HepG2 (cell line): ENCODE data around the gene CFAP97D1. TPM values are rescaled to one million over a fixed set of nuclear protein-coding genes. Genes with fewer than 3 reads are reported as not detected.

Source experiments
- DR1 ChIP-seq: sonication (generic); formaldehyde crosslinking; IDR thresholded peaks from 2 replicates; pipeline ENCODE4 v1.8.0; 2021; ENCODE audit warnings: mild to moderate bottlenecking, missing genetic modification reagents, inconsistent platforms
- GATAD1 ChIP-seq: IDR thresholded peaks from 2 replicates; pipeline ENCODE4 v1.6.1; 2016; ENCODE audit warnings: missing genetic modification reagents, missing compliant biosample characterization
- GATAD2A ChIP-seq: IDR thresholded peaks from 2 replicates; pipeline ENCODE4 v1.6.1; 2016
- MEIS1 ChIP-seq: sonication (generic); formaldehyde crosslinking; IDR thresholded peaks from 2 replicates; pipeline ENCODE4 v1.9.0; 2021; ENCODE audit warnings: mild to moderate bottlenecking, missing genetic modification reagents, moderate library complexity, borderline replicate concordance
- NCOR1 ChIP-seq: fragments of 200-600 bp; sonication (generic); IDR thresholded peaks from 2 replicates; pipeline ENCODE4 v1.7.0; 2017; ENCODE audit warnings: antibody characterized with exemption, low read length, borderline replicate concordance
- NFE2L2 ChIP-seq: fragments of 150-350 bp; IDR thresholded peaks from 2 replicates; pipeline ENCODE4 v1.6.1; 2014; ENCODE audit warnings: low read length
- SMYD3 ChIP-seq: sonication (generic); formaldehyde crosslinking; IDR thresholded peaks from 2 replicates; pipeline ENCODE4 v1.8.1; 2023; ENCODE audit warnings: mild to moderate bottlenecking, missing genetic modification reagents
- SUZ12 ChIP-seq: fragments of 150-350 bp; IDR thresholded peaks from 2 replicates; pipeline ENCODE4 v1.6.1; 2014; ENCODE audit warnings: low read depth, low read length
- ZBTB38 ChIP-seq: sonication (generic); formaldehyde crosslinking; IDR thresholded peaks from 2 replicates; pipeline ENCODE4 v1.5.1; 2020; ENCODE audit warnings: mild to moderate bottlenecking, missing genetic modification reagents
- ZNF143 ChIP-seq: sonication (generic); formaldehyde crosslinking; IDR thresholded peaks from 2 replicates; pipeline ENCODE4 v1.4.0; 2020; ENCODE audit warnings: missing genetic modification reagents
- ZNF180 ChIP-seq: sonication (generic); formaldehyde crosslinking; IDR thresholded peaks from 2 replicates; pipeline ENCODE4 v1.4.0; 2020; ENCODE audit warnings: low read depth, missing genetic modification reagents, borderline replicate concordance
- ZNF460 ChIP-seq: sonication (generic); formaldehyde crosslinking; IDR thresholded peaks from 2 replicates; pipeline ENCODE4 v1.5.1; 2020; ENCODE audit warnings: missing genetic modification reagents, mild to moderate bottlenecking, borderline replicate concordance
- polyA plus RNA-seq, 8 experiments: library from polyadenylated mRNA; depleted of rRNA in 3 of 8; stranded (reverse) in 7 of 8; unstranded in 1 of 8; fragments of >200 nt; fragmentation: Illumina TruSeq in 4 of 8; extraction: Trizol in 4 of 8; gene quantifications; 2 replicates each; pipeline versions ENCODE4 v1.2.1 to v1.2.3, GENCODE V29; 2011 to 2016; ENCODE audit warnings: low read depth in 4 of 8, missing spikeins in 1 of 8, mixed read lengths in 1 of 8; ENCODE audit not compliant: insufficient read depth in 1 of 8
- total RNA-seq, 5 experiments: library from RNA; depleted of rRNA; stranded (reverse); fragments of >200 nt; fragmentation: Illumina TruSeq; extraction: Trizol; gene quantifications; 2 replicates each; pipeline ENCODE4 v1.2.3, GENCODE V29; 2016; ENCODE audit warnings: low read depth in 1 of 5
- TF ChIP-seq, protein P1 (sequence below): sonication (generic); formaldehyde crosslinking; IDR thresholded peaks from 2 replicates; pipeline ENCODE4 v1.5.1; 2020; ENCODE audit warnings: missing genetic modification reagents, mild to moderate bottlenecking, borderline replicate concordance
- TF ChIP-seq, protein P2 (sequence below): IDR thresholded peaks from 2 replicates; pipeline ENCODE4 v1.6.1; 2012; ENCODE audit warnings: inconsistent platforms
- TF ChIP-seq, protein P3 (sequence below): sonication (generic); formaldehyde crosslinking; IDR thresholded peaks from 2 replicates; pipeline ENCODE4 v1.5.0; 2020; ENCODE audit warnings: mild to moderate bottlenecking, missing genetic modification reagents, moderate library complexity
- TF ChIP-seq, protein P4 (sequence below): sonication (generic); formaldehyde crosslinking; IDR thresholded peaks from 2 replicates; pipeline ENCODE4 v1.8.0; 2022; ENCODE audit warnings: mild to moderate bottlenecking, missing genetic modification reagents, borderline replicate concordance
- TF ChIP-seq, protein P5 (sequence below): IDR thresholded peaks from 2 replicates; pipeline ENCODE4 v1.6.1; 2016; ENCODE audit warnings: control low read depth
- TF ChIP-seq, protein P6 (sequence below): IDR thresholded peaks from 2 replicates; pipeline ENCODE4 v1.4.0; 2020; ENCODE audit warnings: mild to moderate bottlenecking, missing genetic modification reagents
- TF ChIP-seq, protein P7 (sequence below): sonication (generic); formaldehyde crosslinking; IDR thresholded peaks from 2 replicates; pipeline ENCODE4 v1.8.1; 2022; ENCODE audit warnings: mild to moderate bottlenecking, missing genetic modification reagents

The CFAP97D1 gene
- total and polyA plus RNA-seq, 2 of the 13 experiments (the other 11 are each of a cell fraction or from before 2014, with no cell fraction given), result 0.02 TPM; not detected in 1

DNA sequence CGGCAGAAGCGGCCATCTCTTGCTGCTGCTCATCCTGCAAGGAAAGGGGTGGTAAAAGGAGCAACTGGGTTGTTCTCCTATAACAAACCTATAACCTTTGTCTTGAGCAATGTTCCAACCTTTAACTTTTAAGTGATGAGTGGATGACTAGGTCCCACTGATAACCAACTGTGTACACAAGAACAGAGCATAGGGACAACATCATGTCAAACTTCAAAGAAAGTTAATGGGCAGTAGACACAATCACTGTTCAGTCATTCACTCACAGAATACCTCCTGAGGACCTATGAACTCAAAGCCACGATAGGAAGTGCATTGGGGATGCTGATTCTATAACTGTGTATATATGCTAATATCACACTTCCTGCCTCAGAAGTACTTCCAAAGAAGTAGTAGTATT lies 21.6 kb downstream of the CFAP97D1 start (continued):
- TF ChIP-seq, protein P1, sequence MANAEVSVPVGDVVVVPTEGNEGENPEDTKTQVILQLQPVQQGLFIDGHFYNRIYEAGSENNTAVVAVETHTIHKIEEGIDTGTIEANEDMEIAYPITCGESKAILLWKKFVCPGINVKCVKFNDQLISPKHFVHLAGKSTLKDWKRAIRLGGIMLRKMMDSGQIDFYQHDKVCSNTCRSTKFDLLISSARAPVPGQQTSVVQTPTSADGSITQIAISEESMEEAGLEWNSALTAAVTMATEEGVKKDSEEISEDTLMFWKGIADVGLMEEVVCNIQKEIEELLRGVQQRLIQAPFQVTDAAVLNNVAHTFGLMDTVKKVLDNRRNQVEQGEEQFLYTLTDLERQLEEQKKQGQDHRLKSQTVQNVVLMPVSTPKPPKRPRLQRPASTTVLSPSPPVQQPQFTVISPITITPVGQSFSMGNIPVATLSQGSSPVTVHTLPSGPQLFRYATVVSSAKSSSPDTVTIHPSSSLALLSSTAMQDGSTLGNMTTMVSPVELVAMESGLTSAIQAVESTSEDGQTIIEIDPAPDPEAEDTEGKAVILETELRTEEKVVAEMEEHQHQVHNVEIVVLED (CRISPR knock-in tag), result peak; percentile 28; the same call in 1 of the 2 replicates
- TF ChIP-seq, protein P2, sequence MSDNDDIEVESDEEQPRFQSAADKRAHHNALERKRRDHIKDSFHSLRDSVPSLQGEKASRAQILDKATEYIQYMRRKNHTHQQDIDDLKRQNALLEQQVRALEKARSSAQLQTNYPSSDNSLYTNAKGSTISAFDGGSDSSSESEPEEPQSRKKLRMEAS, result peak; percentile 63; the same call in 1 of the 2 replicates
- TF ChIP-seq, protein P3, sequence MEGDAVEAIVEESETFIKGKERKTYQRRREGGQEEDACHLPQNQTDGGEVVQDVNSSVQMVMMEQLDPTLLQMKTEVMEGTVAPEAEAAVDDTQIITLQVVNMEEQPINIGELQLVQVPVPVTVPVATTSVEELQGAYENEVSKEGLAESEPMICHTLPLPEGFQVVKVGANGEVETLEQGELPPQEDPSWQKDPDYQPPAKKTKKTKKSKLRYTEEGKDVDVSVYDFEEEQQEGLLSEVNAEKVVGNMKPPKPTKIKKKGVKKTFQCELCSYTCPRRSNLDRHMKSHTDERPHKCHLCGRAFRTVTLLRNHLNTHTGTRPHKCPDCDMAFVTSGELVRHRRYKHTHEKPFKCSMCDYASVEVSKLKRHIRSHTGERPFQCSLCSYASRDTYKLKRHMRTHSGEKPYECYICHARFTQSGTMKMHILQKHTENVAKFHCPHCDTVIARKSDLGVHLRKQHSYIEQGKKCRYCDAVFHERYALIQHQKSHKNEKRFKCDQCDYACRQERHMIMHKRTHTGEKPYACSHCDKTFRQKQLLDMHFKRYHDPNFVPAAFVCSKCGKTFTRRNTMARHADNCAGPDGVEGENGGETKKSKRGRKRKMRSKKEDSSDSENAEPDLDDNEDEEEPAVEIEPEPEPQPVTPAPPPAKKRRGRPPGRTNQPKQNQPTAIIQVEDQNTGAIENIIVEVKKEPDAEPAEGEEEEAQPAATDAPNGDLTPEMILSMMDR, result no peak
- TF ChIP-seq MEIS1 (CRISPR knock-in tag), result peak; percentile 65; the same call in 1 of the 2 replicates
- no peak for TF ChIP-seq ZNF180
- TF ChIP-seq NFE2L2, result no peak
- peak; percentile 52; the same call in 1 of the 2 replicates for TF ChIP-seq NCOR1
- TF ChIP-seq SUZ12, result no peak
- no peak for TF ChIP-seq ZNF143
- TF ChIP-seq, protein P4, sequence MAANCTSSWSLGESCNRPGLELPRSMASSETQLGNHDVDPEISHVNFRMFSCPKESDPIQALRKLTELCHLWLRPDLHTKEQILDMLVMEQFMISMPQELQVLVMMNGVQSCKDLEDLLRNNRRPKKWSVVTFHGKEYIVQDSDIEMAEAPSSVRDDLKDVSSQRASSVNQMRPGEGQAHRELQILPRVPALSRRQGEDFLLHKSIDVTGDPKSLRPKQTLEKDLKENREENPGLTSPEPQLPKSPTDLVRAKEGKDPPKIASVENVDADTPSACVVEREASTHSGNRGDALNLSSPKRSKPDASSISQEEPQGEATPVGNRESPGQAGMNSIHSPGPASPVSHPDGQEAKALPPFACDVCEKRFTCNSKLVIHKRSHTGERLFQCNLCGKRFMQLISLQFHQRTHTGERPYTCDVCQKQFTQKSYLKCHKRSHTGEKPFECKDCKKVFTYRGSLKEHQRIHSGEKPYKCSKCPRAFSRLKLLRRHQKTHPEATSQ (CRISPR knock-in tag), result peak; percentile 91
- TF ChIP-seq ZNF460 (CRISPR knock-in tag), result no peak; the same call in 1 of the 2 replicates
- TF ChIP-seq SMYD3 (CRISPR knock-in tag), result peak; percentile 76; the same call in 1 of the 2 replicates
- TF ChIP-seq, protein P5, sequence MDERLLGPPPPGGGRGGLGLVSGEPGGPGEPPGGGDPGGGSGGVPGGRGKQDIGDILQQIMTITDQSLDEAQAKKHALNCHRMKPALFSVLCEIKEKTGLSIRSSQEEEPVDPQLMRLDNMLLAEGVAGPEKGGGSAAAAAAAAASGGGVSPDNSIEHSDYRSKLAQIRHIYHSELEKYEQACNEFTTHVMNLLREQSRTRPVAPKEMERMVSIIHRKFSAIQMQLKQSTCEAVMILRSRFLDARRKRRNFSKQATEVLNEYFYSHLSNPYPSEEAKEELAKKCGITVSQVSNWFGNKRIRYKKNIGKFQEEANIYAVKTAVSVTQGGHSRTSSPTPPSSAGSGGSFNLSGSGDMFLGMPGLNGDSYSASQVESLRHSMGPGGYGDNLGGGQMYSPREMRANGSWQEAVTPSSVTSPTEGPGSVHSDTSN (CRISPR knock-in tag), result peak; percentile 41; the same call in 1 of the 2 replicates
- TF ChIP-seq ZBTB38 (CRISPR knock-in tag), result no peak
- TF ChIP-seq GATAD1, result peak; percentile 34; the same call in 1 of the 2 replicates
- TF ChIP-seq DR1 (CRISPR knock-in tag), result no peak
- TF ChIP-seq, protein P6, sequence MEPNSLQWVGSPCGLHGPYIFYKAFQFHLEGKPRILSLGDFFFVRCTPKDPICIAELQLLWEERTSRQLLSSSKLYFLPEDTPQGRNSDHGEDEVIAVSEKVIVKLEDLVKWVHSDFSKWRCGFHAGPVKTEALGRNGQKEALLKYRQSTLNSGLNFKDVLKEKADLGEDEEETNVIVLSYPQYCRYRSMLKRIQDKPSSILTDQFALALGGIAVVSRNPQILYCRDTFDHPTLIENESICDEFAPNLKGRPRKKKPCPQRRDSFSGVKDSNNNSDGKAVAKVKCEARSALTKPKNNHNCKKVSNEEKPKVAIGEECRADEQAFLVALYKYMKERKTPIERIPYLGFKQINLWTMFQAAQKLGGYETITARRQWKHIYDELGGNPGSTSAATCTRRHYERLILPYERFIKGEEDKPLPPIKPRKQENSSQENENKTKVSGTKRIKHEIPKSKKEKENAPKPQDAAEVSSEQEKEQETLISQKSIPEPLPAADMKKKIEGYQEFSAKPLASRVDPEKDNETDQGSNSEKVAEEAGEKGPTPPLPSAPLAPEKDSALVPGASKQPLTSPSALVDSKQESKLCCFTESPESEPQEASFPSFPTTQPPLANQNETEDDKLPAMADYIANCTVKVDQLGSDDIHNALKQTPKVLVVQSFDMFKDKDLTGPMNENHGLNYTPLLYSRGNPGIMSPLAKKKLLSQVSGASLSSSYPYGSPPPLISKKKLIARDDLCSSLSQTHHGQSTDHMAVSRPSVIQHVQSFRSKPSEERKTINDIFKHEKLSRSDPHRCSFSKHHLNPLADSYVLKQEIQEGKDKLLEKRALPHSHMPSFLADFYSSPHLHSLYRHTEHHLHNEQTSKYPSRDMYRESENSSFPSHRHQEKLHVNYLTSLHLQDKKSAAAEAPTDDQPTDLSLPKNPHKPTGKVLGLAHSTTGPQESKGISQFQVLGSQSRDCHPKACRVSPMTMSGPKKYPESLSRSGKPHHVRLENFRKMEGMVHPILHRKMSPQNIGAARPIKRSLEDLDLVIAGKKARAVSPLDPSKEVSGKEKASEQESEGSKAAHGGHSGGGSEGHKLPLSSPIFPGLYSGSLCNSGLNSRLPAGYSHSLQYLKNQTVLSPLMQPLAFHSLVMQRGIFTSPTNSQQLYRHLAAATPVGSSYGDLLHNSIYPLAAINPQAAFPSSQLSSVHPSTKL (CRISPR knock-in tag), result peak; percentile 97
- TF ChIP-seq, protein P7, sequence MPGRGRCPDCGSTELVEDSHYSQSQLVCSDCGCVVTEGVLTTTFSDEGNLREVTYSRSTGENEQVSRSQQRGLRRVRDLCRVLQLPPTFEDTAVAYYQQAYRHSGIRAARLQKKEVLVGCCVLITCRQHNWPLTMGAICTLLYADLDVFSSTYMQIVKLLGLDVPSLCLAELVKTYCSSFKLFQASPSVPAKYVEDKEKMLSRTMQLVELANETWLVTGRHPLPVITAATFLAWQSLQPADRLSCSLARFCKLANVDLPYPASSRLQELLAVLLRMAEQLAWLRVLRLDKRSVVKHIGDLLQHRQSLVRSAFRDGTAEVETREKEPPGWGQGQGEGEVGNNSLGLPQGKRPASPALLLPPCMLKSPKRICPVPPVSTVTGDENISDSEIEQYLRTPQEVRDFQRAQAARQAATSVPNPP, result peak; percentile 48; the same call in 1 of the 2 replicates
- peak; percentile 88 for TF ChIP-seq GATAD2A (CRISPR knock-in tag)
